HepG2 (cell line): ENCODE data around the gene RPL36AL. TPM values are rescaled to one million over a fixed set of nuclear protein-coding genes. Genes with fewer than 3 reads are reported as not detected.
A peak's percentile ranks its signal among the peaks of the same experiment; 100 is the strongest.

Experiments used
- ARNTL ChIP-seq: sonication (generic); formaldehyde crosslinking; IDR thresholded peaks from 2 replicates; pipeline ENCODE4 v1.4.0; 2020; ENCODE audit warnings: mild to moderate bottlenecking, missing genetic modification reagents
- ATF3 ChIP-seq: sonication (generic); formaldehyde crosslinking; IDR thresholded peaks from 2 replicates; pipeline ENCODE4 v1.4.0; 2020; ENCODE audit warnings: missing genetic modification reagents
- HCFC1 ChIP-seq: fragments of 150-350 bp; IDR thresholded peaks from 2 replicates; pipeline ENCODE4 v1.6.1; 2014; ENCODE audit warnings: low read depth, low read length
- HDAC6 ChIP-seq: fragments of 200-600 bp; sonication (generic); IDR thresholded peaks from 2 replicates; pipeline ENCODE4 v1.7.0; 2017; ENCODE audit warnings: mild to moderate bottlenecking, antibody characterized with exemption, low read length, low read depth
- HOXD1 ChIP-seq: sonication (generic); formaldehyde crosslinking; IDR thresholded peaks from 2 replicates; pipeline ENCODE4 v1.5.0; 2020; ENCODE audit warnings: missing genetic modification reagents
- JDP2 ChIP-seq: sonication (generic); formaldehyde crosslinking; IDR thresholded peaks from 2 replicates; pipeline ENCODE4 v1.8.1; 2022; ENCODE audit warnings: missing genetic modification reagents, borderline replicate concordance
- KAT2B ChIP-seq: fragments of 150-350 bp; IDR thresholded peaks from 2 replicates; pipeline ENCODE4 v1.6.1; 2014; ENCODE audit warnings: low read depth, low read length, borderline replicate concordance
- MXI1 ChIP-seq: IDR thresholded peaks from 3 replicates; pipeline ENCODE4 v1.6.1; 2012; ENCODE audit warnings: low read depth, low read length, inconsistent platforms, borderline replicate concordance
- PITX1 ChIP-seq: sonication (generic); formaldehyde crosslinking; IDR thresholded peaks from 2 replicates; pipeline ENCODE4 v1.5.1; 2020; ENCODE audit warnings: mild to moderate bottlenecking, missing genetic modification reagents
- TCF7 ChIP-seq: sonication (generic); IDR thresholded peaks from 2 replicates; pipeline ENCODE4 v1.6.1; 2016; ENCODE audit warnings: antibody characterized with exemption, low read depth
- ZFY ChIP-seq: sonication (generic); formaldehyde crosslinking; IDR thresholded peaks from 2 replicates; pipeline ENCODE4 v1.4.0; 2020; ENCODE audit warnings: missing genetic modification reagents
- ZNF24 ChIP-seq: fragments of 450-650 bp; IDR thresholded peaks from 2 replicates; pipeline ENCODE4 v1.6.1; 2017; ENCODE audit warnings: antibody characterized with exemption, mild to moderate bottlenecking
- ZNF431 ChIP-seq: sonication (generic); formaldehyde crosslinking; IDR thresholded peaks from 2 replicates; pipeline ENCODE4 v1.9.0; 2022; ENCODE audit warnings: missing genetic modification reagents, low read depth, mild to moderate bottlenecking, borderline replicate concordance
- ZNF441 ChIP-seq: sonication (generic); formaldehyde crosslinking; IDR thresholded peaks from 2 replicates; pipeline ENCODE4 v1.7.0; 2021; ENCODE audit warnings: missing genetic modification reagents, borderline replicate concordance
- ZNF574 ChIP-seq: sonication (generic); formaldehyde crosslinking; IDR thresholded peaks from 2 replicates; pipeline ENCODE4 v1.4.0; 2020; ENCODE audit warnings: missing genetic modification reagents
- ZNF670 ChIP-seq: sonication (generic); formaldehyde crosslinking; IDR thresholded peaks from 2 replicates; pipeline ENCODE4 v1.8.0; 2022; ENCODE audit warnings: mild to moderate bottlenecking, missing genetic modification reagents, borderline replicate concordance
- ZNF672 ChIP-seq: sonication (generic); formaldehyde crosslinking; IDR thresholded peaks from 2 replicates; pipeline ENCODE4 v1.8.1; 2022; ENCODE audit warnings: missing genetic modification reagents
- ZUFSP ChIP-seq: sonication (generic); formaldehyde crosslinking; IDR thresholded peaks from 2 replicates; pipeline ENCODE4 v1.9.0; 2021; ENCODE audit warnings: missing genetic modification reagents, mild to moderate bottlenecking, borderline replicate concordance
- polyA plus RNA-seq, 8 experiments: library from polyadenylated mRNA; depleted of rRNA in 3 of 8; stranded (reverse) in 7 of 8; unstranded in 1 of 8; fragments of >200 nt; fragmentation: Illumina TruSeq in 4 of 8; extraction: Trizol in 4 of 8; gene quantifications; 2 replicates each; pipeline versions ENCODE4 v1.2.1 to v1.2.3, GENCODE V29; 2011 to 2016; ENCODE audit warnings: low read depth in 4 of 8, missing spikeins in 1 of 8, mixed read lengths in 1 of 8; ENCODE audit not compliant: insufficient read depth in 1 of 8
- total RNA-seq, 5 experiments: library from RNA; depleted of rRNA; stranded (reverse); fragments of >200 nt; fragmentation: Illumina TruSeq; extraction: Trizol; gene quantifications; 2 replicates each; pipeline ENCODE4 v1.2.3, GENCODE V29; 2016; ENCODE audit warnings: low read depth in 1 of 5
- TF ChIP-seq, protein P1 (sequence below): sonication (generic); formaldehyde crosslinking; IDR thresholded peaks from 2 replicates; pipeline ENCODE4 v1.4.0; 2020; ENCODE audit warnings: missing genetic modification reagents, mild to moderate bottlenecking, borderline replicate concordance
- TF ChIP-seq, protein P2 (sequence below): sonication (generic); formaldehyde crosslinking; IDR thresholded peaks from 2 replicates; pipeline ENCODE4 v1.8.1; 2023; ENCODE audit warnings: mild to moderate bottlenecking, missing genetic modification reagents

Gene RPL36AL
- total and polyA plus RNA-seq, 2 of the 13 experiments (the other 11 are each of a cell fraction or from before 2014, with no cell fraction given), result 90.0 to 294 TPM

DNA sequence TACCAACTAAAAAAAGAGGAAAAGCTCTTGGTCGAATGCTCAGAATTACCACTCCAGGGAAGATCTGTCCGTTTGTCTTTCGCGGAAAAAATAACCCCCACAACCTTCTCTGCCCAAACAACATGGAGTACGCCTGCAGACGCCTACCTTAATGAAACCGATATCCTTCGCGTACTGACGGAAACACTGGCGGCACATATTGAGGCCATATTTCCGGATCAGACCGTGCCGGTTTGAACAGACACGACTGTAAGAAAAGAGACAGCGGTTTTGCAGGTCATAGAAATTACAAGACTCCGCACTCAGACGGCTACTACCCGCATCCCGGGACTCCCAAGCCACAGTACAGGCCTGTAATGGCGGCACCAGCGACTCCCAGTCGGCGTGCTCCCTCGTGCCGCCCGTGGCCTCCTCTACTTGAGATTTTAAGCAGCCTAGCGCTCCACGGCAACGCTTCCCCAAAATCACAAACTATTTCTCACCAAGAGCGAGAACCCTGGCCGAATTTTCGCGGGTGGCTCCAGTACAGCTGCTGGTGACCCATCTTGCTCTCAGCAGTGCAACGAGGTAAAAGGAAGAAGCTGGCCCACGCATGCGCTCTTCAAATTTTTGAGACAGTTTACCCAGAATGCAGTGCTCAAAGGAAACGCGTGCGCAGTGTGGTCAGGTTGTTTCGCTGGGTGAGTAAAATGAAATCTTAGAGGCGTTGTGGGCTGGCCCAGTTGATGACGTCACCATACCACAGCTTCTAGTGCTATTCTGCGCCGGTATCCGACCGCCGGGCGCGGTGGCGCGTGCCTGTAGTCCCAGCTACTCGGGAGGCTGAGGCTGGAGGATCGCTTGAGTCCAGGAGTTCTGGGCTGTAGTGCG lies 34.4 kb downstream of the RPL36AL start, which contains the start of gene RPS29 (continued):
- TF ChIP-seq MXI1 (peak; percentile 44; the same call in 1 of the 3 replicates), ZNF431 (CRISPR knock-in tag) (no peak), HDAC6 (no peak), ZNF24 (no peak; the same call in 1 of the 2 replicates), ZNF672 (CRISPR knock-in tag) (no peak), PITX1 (CRISPR knock-in tag) (no peak), ARNTL (CRISPR knock-in tag) (no peak), ATF3 (peak; percentile 99), JDP2 (CRISPR knock-in tag) (no peak), HOXD1 (CRISPR knock-in tag) (peak; percentile 13; the same call in 1 of the 2 replicates), ZNF441 (CRISPR knock-in tag) (no peak), HCFC1 (no peak; the same call in 1 of the 2 replicates), ZNF670 (peak; percentile 71; the same call in 1 of the 2 replicates), KAT2B (no peak), TCF7 (no peak), ZUFSP (CRISPR knock-in tag) (no peak), ZNF574 (CRISPR knock-in tag) (peak; percentile 78), ZFY (CRISPR knock-in tag) (peak; percentile 95)
- TF ChIP-seq, protein P1, sequence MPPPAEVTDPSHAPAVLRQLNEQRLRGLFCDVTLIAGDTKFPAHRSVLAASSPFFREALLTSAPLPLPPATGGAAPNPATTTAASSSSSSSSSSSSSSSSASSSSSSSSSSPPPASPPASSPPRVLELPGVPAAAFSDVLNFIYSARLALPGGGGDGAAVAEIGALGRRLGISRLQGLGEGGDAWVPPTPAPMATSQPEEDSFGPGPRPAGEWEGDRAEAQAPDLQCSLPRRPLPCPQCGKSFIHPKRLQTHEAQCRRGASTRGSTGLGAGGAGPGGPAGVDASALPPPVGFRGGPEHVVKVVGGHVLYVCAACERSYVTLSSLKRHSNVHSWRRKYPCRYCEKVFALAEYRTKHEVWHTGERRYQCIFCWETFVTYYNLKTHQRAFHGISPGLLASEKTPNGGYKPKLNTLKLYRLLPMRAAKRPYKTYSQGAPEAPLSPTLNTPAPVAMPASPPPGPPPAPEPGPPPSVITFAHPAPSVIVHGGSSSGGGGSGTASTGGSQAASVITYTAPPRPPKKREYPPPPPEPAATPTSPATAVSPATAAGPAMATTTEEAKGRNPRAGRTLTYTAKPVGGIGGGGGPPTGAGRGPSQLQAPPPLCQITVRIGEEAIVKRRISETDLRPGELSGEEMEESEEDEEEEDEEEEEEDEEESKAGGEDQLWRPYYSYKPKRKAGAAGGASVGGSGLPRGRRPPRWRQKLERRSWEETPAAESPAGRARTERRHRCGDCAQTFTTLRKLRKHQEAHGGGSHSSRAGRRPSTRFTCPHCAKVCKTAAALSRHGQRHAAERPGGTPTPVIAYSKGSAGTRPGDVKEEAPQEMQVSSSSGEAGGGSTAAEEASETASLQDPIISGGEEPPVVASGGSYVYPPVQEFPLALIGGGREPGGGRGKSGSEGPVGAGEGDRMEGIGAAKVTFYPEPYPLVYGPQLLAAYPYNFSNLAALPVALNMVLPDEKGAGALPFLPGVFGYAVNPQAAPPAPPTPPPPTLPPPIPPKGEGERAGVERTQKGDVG (CRISPR knock-in tag), result peak; percentile 45; the same call in 1 of the 2 replicates
- TF ChIP-seq, protein P2, sequence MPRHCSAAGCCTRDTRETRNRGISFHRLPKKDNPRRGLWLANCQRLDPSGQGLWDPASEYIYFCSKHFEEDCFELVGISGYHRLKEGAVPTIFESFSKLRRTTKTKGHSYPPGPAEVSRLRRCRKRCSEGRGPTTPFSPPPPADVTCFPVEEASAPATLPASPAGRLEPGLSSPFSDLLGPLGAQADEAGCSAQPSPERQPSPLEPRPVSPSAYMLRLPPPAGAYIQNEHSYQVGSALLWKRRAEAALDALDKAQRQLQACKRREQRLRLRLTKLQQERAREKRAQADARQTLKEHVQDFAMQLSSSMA (CRISPR knock-in tag), result no peak
